Measurements from ENCODE around the gene EQTN.
"Not testable (repeated sequence)": the region's sequence is repeated elsewhere in the genome, so short reads cannot be mapped to it uniquely, and the experiment has no call there.

The EQTN gene

GRCh38 chr9:27292659-27293405 is 4.1 kb downstream of the EQTN start:
- no peak for DNase-seq

DNA sequence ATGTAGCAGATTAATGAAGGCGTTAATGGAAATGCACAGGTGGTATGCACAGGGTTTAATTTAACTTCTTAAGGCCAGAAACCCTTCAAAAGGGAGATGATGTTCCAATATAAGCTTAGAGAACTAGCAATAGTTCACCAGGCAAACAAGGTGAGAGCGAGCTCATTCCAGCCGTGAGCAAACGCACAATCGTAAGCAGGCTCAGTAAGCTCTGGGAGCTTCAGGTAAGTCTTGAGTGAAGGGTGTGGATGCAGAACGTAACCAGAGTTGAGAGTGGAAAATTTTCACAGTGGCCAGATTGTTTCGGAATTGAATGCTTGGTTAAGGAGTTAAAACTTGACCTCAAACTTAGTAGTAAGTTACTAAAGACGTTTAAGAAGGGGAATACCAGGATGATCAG is 5.7 kb downstream of the EQTN start:
- no peak for DNase-seq

GRCh38 chr9:27282269-27282668 is 14.7 kb downstream of the EQTN start:
- DNase-seq, result no peak

DNA sequence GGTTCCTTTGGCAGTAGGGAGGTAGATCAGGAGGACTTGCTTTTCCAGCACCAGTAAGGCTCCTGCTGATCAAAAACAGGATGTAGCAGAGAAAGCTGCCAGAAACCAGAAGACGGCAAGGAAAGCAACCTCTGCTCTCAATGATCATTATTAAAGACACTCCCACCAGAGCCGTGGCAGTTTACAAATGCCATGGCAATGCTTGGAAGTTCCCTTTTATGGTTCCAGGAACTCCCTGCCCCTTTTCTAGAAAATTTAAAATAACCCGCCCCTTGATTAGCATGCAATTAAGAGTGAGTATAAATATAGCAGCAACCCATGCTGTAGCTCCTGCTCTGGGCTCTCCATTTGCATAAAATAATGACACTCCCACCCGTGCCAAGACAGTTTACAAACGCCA is 16.1 kb downstream of the EQTN start:
- DNase-seq, result no peak

DNA sequence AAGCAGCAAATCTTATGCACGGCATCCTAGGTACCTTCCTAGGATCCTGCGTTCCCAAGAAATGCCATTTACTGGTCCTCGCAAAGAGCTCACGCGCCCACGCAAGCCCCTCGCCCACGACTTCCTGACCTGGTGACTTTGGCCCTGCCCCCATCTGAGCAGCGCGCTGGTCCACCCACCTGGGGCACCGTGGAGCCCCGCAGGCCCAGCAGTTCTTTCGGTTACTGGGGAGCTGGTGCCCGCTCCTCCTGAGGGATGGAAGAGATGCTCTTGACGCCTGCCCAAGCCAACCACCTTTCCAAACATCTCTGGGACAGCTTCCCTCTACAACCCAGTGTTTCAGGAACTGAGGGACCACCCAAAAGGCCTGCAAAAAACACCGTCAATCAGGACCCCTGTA is 16.7 kb downstream of the EQTN start:
- DNase-seq, result no peak

DNA sequence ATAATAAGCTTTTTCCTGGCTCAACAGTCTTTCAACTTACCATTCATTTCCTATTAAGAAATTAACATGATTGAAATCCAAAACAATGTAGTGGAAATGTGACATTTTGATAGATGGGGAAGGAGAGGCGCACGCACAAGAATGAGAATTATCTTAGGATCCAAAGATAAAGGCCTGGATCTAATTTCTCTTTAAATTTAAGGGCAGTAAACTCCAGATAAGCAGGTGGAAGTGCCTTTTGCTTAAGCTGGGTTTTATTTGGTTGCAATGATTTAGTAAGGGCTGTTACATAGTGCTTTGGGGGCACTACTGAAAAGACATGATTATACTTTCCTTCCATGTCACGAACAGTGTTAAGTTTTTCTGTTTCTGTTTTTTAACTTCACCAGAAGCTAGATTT is 17.3 kb downstream of the EQTN start:
- DNase-seq, result no peak

DNA sequence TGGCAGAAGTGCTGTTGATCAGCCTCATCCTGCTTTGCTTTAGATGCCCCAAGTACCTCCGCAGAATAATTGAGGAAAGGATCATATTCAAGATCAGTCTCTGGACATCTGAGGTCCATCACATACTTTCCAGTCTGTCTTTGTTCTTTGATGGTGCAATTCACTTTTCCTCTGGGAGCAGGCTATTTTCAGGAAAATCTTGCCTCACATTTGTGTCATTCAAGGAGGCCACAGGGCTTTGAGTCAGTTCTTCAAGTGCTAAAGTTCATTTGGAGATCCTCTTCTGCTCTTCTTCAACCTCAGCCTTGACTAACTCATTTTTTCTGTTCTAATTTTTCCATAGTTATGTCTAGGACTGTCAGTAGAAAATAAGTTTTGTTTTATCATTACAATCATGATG is 18.6 kb downstream of the EQTN start:
- no peak for DNase-seq

DNA sequence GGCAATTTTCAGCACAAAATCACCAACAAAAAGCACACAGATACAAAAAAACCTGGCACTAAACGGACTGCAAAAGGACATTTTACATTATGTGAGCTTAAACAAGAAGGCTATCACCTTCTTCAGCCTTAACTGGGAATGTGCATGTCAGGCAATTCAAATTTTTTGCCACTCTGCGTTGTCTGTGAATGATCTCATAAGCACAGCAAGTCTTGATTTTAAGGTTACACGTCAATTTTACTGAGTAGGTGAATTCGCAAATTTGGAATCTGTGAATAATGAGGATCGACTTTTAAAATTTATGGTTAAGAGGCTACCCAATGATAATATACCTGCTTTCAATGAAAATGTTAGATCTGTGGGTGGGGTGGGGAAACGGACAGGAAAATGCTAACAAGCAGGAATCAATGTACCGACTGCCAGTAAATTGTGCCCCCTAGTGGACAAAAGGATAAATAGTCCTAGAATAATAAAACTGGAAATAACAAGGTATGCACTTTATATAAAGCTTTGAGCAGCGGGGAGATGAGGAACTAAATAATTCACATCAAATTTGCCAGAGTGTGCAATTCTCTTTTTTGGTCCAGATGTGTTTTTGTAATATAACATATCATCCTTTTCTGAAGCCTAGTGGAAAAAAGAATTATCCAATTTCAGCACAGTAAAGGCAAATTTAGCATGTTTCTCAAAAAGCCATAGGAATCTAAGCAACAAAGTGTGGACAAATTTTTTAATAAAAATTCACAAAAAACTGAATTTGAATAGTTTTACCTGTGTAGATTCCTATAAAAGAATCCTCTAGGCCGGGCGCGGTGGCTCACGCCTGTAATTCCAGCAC is 20.5 kb downstream of the EQTN start:
- no peak for DNase-seq

DNA sequence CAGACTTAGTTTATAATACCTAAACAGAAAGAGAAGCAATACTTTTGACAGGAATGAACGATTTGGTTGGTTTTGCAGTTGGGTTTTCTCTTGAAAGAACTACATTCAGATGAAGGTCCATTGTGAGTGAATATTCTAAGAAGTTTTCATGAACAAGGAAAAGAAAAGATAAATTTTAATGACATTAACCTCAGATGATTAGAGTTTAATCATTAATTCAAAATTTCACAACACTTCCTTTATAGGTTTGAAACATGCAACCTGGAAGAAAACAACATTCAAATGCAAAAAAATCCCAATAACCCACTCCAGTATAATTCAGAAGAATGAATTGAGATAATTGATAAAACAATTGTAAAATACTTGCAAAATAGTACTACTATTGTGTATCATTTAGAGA is 23.8 kb downstream of the EQTN start:
- no peak for DNase-seq

DNA sequence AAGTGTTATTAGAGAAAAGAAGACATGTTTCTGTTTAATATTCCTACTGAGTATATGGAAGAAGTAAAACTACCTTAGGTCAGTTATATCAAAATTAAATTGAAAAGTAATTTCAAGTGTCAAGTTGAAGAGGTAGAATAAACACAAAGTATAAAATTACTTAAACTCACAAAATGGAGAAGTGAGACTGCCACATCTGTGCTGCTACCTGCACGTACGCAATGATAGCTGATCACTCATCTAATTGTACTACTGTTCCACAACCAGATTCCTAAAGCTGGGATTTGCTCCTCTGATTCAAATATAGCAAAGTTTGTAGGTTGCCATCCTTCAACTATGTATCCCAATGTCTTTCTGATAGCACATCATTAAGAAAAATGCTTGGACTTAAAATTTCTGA is 24.8 kb downstream of the EQTN start:
- no peak for DNase-seq

GRCh38 chr9:27261517-27262211 is 35.3 kb downstream of the EQTN start:
- peak; percentile 56 for DNase-seq

- no peak for DNase-seq
Observed at GRCh38 chr9:27260789-27261516, 36.0 kb downstream of the EQTN start.

DNA sequence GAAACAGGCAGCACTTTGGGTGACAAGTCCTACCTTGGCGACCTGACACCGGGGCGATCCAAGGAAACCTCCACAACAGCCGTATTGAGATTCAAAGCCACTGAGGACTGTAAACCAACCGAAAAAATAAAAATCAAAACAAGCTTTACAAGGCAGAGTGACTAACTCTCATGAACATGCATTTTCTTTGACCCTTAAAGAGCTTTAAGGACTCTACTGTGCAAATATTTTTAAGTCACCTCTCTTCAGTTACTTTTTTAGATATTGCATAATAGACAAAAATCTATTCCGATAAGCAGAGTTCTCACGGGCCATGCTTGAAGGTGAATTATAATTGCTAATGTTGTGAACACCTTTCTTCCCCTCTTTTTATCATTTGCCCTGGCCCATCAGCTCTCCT is 38.3 kb downstream of the EQTN start:
- no peak for DNase-seq

DNA sequence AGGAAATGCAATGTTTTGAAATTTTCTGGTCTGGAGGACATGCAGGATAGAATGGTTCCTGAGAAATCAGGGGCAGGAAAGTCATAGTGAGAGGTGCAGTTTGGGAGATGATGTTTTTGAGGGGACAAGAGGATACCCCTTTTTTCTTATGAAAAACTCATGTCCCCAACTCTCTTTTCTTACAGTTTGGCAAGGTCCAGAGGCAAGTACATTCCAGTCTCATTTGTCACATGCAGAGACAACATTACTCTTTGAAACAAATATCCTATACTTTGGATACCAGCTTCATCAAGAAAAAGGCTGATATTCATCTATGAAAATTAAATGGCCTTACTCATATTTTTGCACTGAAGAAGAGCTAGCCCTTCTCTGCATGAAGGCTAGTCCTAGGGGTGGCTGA is 48.2 kb downstream of the EQTN start:
- DNase-seq, result no peak

GRCh38 chr9:27247756-27248155 is 49.2 kb downstream of the EQTN start:
- DNase-seq, result peak; percentile 65

DNA sequence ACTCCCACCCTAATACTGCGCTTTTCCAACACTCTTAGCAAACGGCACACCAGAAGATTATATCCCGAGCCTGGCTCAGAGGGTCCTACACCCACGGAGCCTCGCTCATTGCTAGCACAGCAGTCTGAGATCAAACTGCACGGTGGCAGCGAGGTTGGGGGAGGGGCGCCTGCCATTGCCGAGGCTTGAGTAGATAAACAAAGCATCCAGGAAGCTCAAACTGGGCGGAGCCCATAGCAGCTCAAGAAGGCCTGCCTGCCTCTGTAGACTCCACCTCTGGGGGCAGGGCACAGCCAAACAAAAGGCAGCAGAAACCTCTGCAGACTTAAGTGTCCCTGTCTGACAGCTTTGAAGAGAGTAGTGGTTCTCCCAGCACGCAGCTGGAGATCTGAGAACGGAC is 57.3 kb downstream of the EQTN start:
- DNase-seq, result not testable (repeated sequence)
